Mesendoderm (in vitro differentiated cells): ENCODE measurements around the gene OGG1.

Source experiments
- DNase-seq: peaks from one replicate; pipeline ENCODE4 v3.0.0; 2013
- H2AK5ac ChIP-seq: 2 replicates; pipeline ENCODE4 v1.6.1; 2013; ENCODE audit warnings: low read length, inconsistent platforms
- H2BK120ac ChIP-seq: 2 replicates; pipeline ENCODE4 v1.6.1; 2013; ENCODE audit warnings: low read depth, mild to moderate bottlenecking, low read length, moderate library complexity, mixed read lengths
- H2BK15ac ChIP-seq: replicated peaks from 2 replicates; pipeline ENCODE4 v1.6.1; 2013; ENCODE audit warnings: low read depth, mild to moderate bottlenecking, moderate library complexity
- H2BK5ac ChIP-seq: 2 replicates; pipeline ENCODE4 v1.6.1; 2013; ENCODE audit warnings: low read length, inconsistent platforms
- H3K18ac ChIP-seq: 2 replicates; pipeline ENCODE4 v1.6.1; 2013; ENCODE audit warnings: mild to moderate bottlenecking, low read length, mixed read lengths
- H3K23ac ChIP-seq: one replicate; pipeline ENCODE4 v1.6.1; 2013; ENCODE audit warnings: low read length
- H3K27ac ChIP-seq: 2 replicates; pipeline ENCODE4 v1.5.1; 2013; ENCODE audit warnings: low read depth, mild to moderate bottlenecking, inconsistent platforms, low read length, moderate library complexity
- H3K27me3 ChIP-seq: 2 replicates; pipeline ENCODE4 v1.6.1; 2013; ENCODE audit warnings: low read length, control low read depth, mild to moderate bottlenecking, inconsistent platforms; ENCODE audit not compliant: insufficient read depth, poor library complexity
- H3K36me3 ChIP-seq: 2 replicates; pipeline ENCODE4 v1.6.1; 2013; ENCODE audit warnings: low read length, inconsistent platforms; ENCODE audit not compliant: control insufficient read depth, insufficient read depth
- H3K4ac ChIP-seq: one replicate; pipeline ENCODE4 v1.6.1; 2013; ENCODE audit warnings: low read depth, mild to moderate bottlenecking, low read length, moderate library complexity
- H3K4me1 ChIP-seq: 2 replicates; pipeline ENCODE4 v1.6.1; 2013; ENCODE audit warnings: low read depth, low read length, inconsistent platforms; ENCODE audit not compliant: control insufficient read depth
- H3K4me2 ChIP-seq: 2 replicates; pipeline ENCODE4 v1.6.1; 2013; ENCODE audit warnings: low read length
- H3K4me3 ChIP-seq: 2 replicates; pipeline ENCODE4 v1.5.1; 2013; ENCODE audit warnings: mild to moderate bottlenecking, low read length
- H3K56ac ChIP-seq: one replicate; pipeline ENCODE4 v1.6.1; 2013; ENCODE audit warnings: low read length
- H3K79me1 ChIP-seq: 2 replicates; pipeline ENCODE4 v1.6.1; 2013; ENCODE audit warnings: low read length, inconsistent platforms
- H3K79me2 ChIP-seq: 2 replicates; pipeline ENCODE4 v1.6.1; 2013; ENCODE audit warnings: mild to moderate bottlenecking, low read length; ENCODE audit not compliant: control insufficient read depth, insufficient read depth
- H3K9ac ChIP-seq: 2 replicates; pipeline ENCODE4 v1.6.1; 2013; ENCODE audit warnings: low read length, inconsistent platforms
- H4K5ac ChIP-seq: one replicate; pipeline ENCODE4 v1.6.1; 2013; ENCODE audit warnings: low read length
- H4K8ac ChIP-seq: one replicate; pipeline ENCODE4 v1.6.1; 2013; ENCODE audit warnings: low read depth, mild to moderate bottlenecking, control low read depth, low read length, moderate library complexity
- WGBS: extraction: QIAGEN DNeasy Blood & Tissue Kit; methylation state at CpG from one replicate; pipeline ENCODE4 v1.1.7; 2013; ENCODE audit warnings: low lambda C conversion rate, missing lambda C conversion rate; ENCODE audit not compliant: insufficient coverage; ENCODE audit errors: extremely low coverage; 5-methylcytosine and 5-hydroxymethylcytosine counted together

OGG1 gene

GRCh38 chr3:9715136-9715535 is 34.6 kb upstream of the OGG1 start:
- H3K27me3 ChIP-seq, result no peaks in the 10 kb centered on the region
- H3K23ac ChIP-seq, result no peak overlapping the region
- no peak overlapping the region for H2AK5ac ChIP-seq
- H3K4me1 ChIP-seq, result no peaks in the 10 kb centered on the region
- no peak overlapping the region for H3K56ac ChIP-seq
- H3K4ac ChIP-seq, result no peak overlapping the region
- no peak overlapping the region for H2BK15ac ChIP-seq
- H4K8ac ChIP-seq, result no peak overlapping the region
- H2BK5ac ChIP-seq, result no peak overlapping the region
- peak; percentile 44 for DNase-seq
- H3K4me3 ChIP-seq, result no peak overlapping the region
- no peaks in the 10 kb centered on the region for H3K79me1 ChIP-seq
- H3K18ac ChIP-seq, result no peak overlapping the region
- no peak overlapping the region for H3K9ac ChIP-seq
- H4K5ac ChIP-seq, result no peak overlapping the region
- no peak overlapping the region for H3K4me2 ChIP-seq
- no CpG with 5 or more reads among the region's 4 CpGs for WGBS
- no peaks in the 10 kb centered on the region for H3K79me2 ChIP-seq
- no peak overlapping the region for H3K27ac ChIP-seq
- H3K36me3 ChIP-seq, result no peaks in the 10 kb centered on the region
- H2BK120ac ChIP-seq, result no peak overlapping the region

GRCh38 chr3:9715764-9716437 is 33.9 kb upstream of the OGG1 start:
- WGBS, result no CpG with 5 or more reads among the region's 6 CpGs
- no peak overlapping the region for H2BK5ac ChIP-seq
- no peaks in the 10 kb centered on the region for H3K79me1 ChIP-seq
- no peaks in the 10 kb centered on the region for H3K27me3 ChIP-seq
- H3K9ac ChIP-seq, result no peak overlapping the region
- H3K79me2 ChIP-seq, result no peaks in the 10 kb centered on the region
- no peak overlapping the region for H2AK5ac ChIP-seq
- H2BK120ac ChIP-seq, result no peak overlapping the region
- no peak overlapping the region for H4K5ac ChIP-seq
- no peak overlapping the region for H4K8ac ChIP-seq
- no peak overlapping the region for H3K23ac ChIP-seq
- H3K4me3 ChIP-seq, result no peak overlapping the region
- peak; percentile 42 for DNase-seq
- no peak overlapping the region for H3K27ac ChIP-seq
- H3K36me3 ChIP-seq, result no peaks in the 10 kb centered on the region
- H3K56ac ChIP-seq, result no peak overlapping the region
- no peak overlapping the region for H3K4me2 ChIP-seq
- no peak overlapping the region for H3K4ac ChIP-seq
- H3K18ac ChIP-seq, result no peak overlapping the region
- H3K4me1 ChIP-seq, result no peaks in the 10 kb centered on the region
- no peak overlapping the region for H2BK15ac ChIP-seq

- Histone ChIP-seq H3K18ac (no peak overlapping the region), H3K4me1 (no peaks in the 10 kb centered on the region), H3K27ac (no peak overlapping the region), H3K4me2 (no peak overlapping the region), H3K56ac (no peak overlapping the region), H3K4me3 (no peak overlapping the region), H3K36me3 (no peaks in the 10 kb centered on the region), H3K27me3 (no peaks in the 10 kb centered on the region), H3K4ac (no peak overlapping the region), H2AK5ac (no peak overlapping the region), H3K23ac (no peak overlapping the region), H3K9ac (no peak overlapping the region), H2BK15ac (no peak overlapping the region), H2BK5ac (no peak overlapping the region), H3K79me2 (no peaks in the 10 kb centered on the region), H2BK120ac (no peak overlapping the region), H3K79me1 (no peaks in the 10 kb centered on the region), H4K5ac (no peak overlapping the region), H4K8ac (no peak overlapping the region)
- DNase-seq, result no peak
- WGBS, result no CpG with 5 or more reads among the region's 5 CpGs
Measured at GRCh38 chr3:9716801-9717555, 32.8 kb upstream of the OGG1 start.

- Histone ChIP-seq H2AK5ac (no peak overlapping the region), H2BK15ac (no peak overlapping the region), H3K79me1 (no peaks in the 10 kb centered on the region), H3K23ac (no peak overlapping the region), H3K27me3 (no peaks in the 10 kb centered on the region), H3K4me2 (no peak overlapping the region), H3K4ac (no peak overlapping the region), H4K8ac (no peak overlapping the region), H2BK5ac (no peak overlapping the region), H3K36me3 (no peaks in the 10 kb centered on the region), H3K18ac (no peak overlapping the region), H3K4me3 (no peak overlapping the region), H2BK120ac (no peak overlapping the region), H3K27ac (no peak overlapping the region), H3K56ac (no peak overlapping the region), H3K9ac (no peak overlapping the region), H3K79me2 (no peaks in the 10 kb centered on the region), H3K4me1 (no peaks in the 10 kb centered on the region), H4K5ac (no peak overlapping the region)
- no CpG with 5 or more reads among the region's 1 CpG for WGBS
- no peak for DNase-seq
Measured at GRCh38 chr3:9717563-9717962, 32.2 kb upstream of the OGG1 start.

- Histone ChIP-seq H3K23ac (no peak overlapping the region), H3K79me1 (no peaks in the 10 kb centered on the region), H3K4me1 (no peaks in the 10 kb centered on the region), H4K5ac (no peak overlapping the region), H3K9ac (no peak overlapping the region), H3K4ac (no peak overlapping the region), H3K18ac (no peak overlapping the region), H3K36me3 (no peaks in the 10 kb centered on the region), H3K4me2 (no peak overlapping the region), H3K56ac (no peak overlapping the region), H3K4me3 (no peak overlapping the region), H3K27me3 (no peaks in the 10 kb centered on the region), H3K79me2 (no peaks in the 10 kb centered on the region), H2AK5ac (no peak overlapping the region), H2BK120ac (no peak overlapping the region), H2BK5ac (no peak overlapping the region), H3K27ac (no peak overlapping the region), H4K8ac (no peak overlapping the region), H2BK15ac (no peak overlapping the region)
- no peak for DNase-seq
- WGBS, result no CpG with 5 or more reads among the region's 4 CpGs
Measured at GRCh38 chr3:9718118-9718517, 31.6 kb upstream of the OGG1 start.
